RKO (cell line): ENCODE data around the gene RGS18.
"Not testable (repeated sequence)": the region's sequence is repeated elsewhere in the genome, so short reads cannot be mapped to it uniquely, and the experiment has no call there.

ENCODE experiments used
- DNase-seq: peaks from one replicate; pipeline ENCODE4 v3.0.0-alpha.2; 2016; ENCODE audit warnings: low spot score

Gene RGS18, protein sequence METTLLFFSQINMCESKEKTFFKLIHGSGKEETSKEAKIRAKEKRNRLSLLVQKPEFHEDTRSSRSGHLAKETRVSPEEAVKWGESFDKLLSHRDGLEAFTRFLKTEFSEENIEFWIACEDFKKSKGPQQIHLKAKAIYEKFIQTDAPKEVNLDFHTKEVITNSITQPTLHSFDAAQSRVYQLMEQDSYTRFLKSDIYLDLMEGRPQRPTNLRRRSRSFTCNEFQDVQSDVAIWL

DNA sequence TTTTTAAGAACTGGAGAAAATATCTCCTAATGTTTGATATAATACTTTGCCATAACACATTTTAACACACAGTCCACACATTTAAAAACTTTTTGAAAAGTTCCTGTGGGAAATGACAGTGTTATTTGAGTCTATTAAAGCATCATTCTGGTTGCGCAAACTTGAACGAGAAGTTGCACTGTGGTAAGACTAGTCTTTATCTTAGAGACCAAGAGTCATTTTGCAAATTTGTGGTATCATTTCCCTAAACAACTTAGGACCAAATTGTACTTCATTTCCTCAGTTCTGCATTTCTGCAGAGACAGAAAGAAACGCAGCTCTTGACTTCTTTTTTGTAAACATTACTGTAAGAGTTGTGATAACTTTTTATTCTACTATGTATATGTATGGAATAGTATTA, at the start of gene RGS18:
Gene RGS18 (plus strand): TSS at position 282 of the 400 bp plus-strand sequence. CDS start 176 bp downstream, outside the sequence.
- DNase-seq = no peak

DNA sequence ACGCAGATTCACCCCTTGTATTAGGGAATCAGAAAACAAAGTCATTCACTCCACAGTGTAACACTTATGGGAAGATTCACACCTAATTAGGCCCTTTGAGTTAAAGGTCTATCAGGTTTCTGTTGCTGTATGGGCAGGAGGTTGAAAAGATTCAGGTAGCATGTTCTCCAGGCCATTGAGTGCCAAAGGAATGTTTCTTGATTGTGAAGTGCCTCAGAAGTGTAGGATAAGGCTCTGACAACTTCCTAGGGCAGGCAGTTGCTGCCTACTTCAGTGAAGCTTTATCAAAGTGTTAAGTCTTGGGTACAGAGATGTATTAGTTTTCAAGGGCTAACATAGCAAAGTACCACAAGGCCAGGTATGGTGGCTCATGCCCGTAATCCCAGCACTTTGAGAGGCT, 48.7 kb upstream of the RGS18 start:
- no peak for DNase-seq

DNA sequence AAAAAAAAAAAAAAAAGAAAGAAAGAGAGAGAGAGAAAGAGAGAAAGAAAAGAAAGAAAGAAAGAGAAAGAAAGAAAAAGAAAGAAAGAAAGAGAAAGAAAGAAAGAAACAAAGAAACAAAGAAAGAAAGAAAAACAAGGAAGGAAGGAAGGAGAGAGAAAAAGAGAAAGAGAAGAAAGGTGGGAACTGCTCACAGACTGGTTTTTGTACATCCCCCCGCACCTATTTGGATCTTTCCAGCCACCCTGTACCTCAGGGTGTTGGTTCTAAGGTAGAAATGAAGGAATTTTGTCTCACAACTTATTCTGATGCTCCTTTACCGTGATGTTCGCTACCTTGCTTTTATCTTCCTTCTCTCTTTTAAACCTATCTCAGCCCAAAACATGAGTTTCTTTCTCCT, 43.3 kb upstream of the RGS18 start:
- DNase-seq = no peak

DNA sequence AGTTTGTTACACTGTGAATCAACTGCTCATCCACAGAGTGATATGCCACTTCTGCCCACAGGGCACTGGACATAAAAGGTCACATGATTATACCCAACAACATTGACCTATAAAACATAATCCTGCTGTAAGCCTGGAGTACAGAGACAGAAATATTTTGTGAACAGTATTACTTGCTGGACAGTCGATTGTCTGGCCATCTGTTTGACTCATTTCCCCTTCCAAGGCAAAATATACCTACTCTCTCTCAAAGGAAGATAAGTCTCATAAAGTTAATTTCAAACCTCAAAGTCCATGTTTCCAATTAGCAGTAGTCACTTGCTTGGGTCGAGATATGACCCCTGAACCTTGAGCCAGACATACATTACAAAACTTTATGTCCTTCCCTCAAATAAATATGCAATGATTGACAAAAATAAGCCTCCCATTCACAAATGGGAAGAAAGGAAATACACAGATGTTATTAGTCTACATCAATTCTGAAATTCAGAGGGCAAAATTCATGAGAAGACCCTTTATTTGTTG, 39.3 kb upstream of the RGS18 start:
- no peak for DNase-seq

DNA sequence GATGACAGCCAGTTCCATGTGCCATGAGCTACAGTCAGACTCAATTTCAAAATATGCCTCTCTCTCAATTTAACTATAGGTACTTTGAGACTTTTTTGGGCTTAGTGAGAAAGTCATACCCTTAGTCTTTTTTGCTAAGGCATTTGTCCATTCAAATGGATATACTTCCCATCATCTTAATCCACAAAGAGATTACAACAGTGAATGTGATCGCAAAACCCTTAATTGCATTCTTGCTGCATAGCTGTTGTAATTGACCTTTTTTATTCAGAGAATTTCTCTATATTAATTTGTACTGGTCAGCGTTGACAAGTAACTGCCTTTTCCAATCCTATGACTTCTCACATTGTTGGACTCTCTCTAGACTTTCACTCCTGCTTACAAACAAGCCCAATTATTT, 38.6 kb upstream of the RGS18 start:
- no peak for DNase-seq

DNA sequence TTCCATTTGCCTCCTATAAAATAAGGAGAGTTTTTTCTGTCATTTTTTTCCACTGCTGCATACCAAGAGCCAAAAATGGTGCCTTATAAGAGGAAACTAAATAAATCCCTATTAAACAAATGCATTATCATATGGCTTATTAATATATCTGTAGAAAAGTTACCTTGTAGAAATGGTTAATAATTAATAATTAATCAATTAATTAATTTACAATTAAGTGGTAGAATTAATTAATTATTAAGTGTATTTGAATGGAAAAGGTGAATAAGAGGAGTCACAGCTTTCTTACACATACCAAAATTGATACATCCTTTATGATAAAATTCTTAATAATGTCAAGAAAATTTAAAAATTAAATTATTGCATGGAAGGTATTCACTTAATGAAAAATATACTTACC, 35.6 kb upstream of the RGS18 start:
- DNase-seq = no peak

DNA sequence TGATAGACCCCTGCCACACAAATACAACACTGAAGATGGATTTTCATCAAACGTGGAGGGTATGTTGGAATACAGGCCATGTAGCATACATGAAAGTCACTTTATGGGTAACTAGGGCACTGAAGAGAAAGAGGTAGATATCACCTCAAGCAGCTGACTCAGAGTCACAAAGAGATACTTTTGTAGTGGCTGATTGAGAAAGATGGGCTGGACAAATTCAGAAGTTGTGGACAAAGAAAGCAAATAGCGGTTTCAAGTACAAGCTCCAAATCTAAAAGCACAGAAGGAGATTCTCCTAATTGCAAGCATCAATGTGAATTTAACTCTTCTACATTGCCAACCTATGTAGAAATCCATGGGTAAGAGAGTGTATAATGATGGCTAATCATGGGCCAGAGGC, 35.0 kb upstream of the RGS18 start:
- DNase-seq = no peak

DNA sequence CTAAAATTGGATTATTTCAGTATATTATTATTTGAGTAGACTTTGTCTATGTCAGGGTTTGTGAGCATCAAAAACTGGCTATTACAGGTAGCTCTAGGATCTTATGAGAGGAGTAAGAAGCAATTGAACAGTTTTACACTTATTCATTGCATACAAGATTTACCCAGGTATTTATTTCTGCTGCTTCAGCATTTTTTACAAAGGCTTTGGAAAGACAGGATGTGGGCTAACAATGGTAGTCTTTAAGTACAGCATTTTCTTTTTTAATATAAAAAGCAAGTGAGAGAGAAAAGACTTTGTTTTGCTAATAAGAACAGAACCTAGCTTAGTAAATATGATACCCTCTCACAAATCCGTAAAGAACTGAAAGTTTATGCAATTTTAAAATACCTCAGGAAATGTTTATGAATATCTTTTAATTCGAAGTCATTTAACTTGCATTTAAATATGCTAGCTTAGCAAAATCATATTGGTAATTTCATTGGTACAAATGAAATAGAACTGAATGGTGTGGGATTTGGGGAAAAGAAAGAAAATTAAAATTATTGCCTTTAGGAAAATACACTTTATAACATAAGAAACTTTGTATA, 32.1 kb upstream of the RGS18 start:
- no peak for DNase-seq

DNA sequence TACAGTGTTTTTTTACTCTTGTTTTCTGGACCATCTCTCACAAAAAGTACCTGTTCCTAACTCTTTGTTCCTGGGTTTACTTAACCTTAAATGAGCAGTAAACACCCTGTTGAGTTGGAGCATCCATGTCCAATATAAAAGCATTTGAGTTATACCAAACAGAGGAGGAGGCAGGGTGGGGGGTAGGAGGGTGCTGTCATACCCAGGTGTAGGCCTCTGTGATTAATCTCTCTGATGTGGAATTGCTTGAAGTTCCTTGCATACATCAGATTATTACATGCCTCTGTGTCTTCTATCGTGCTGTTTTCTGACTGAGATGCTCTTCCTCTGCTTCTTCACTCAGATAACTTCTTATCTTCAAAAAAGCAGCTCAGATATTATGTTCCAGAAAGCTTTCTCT, 28.1 kb upstream of the RGS18 start:
- DNase-seq = no peak

DNA sequence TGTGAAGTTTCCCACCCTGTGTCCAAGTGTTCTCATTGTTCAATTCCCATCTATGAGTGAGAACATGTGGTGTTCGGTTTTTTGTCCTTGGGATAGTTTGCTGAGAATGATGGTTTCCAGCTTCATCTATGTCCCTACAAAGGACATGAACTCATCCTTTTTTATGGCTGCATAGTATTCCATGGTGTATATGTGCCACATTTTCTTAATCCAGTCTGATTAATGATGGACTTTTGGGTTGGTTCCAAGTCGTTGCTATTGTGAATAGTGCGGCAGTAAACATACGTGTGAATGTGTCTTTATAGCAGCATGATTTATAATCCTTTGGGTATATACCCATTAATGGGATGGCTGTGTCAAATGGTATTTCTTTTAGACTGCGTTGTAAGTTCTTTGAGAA, 27.4 kb upstream of the RGS18 start:
- not testable (repeated sequence) for DNase-seq

DNA sequence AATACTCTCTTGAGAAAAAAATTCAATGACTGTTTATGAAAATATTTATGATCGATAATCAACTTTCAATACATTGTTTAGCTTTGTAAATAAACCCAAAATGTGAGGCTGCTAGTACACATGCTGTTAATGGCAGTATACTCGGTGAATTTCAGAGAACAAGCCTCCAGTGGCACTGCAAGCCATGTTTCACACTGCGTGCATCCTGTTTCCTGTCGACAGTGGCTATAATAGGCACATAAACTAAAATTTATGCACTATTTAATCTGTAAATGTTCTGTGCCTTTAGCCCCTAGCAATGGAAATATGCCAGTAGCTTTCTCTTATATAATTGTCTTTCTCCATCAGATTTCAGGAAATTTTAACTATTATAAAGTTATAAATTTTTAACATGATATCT, 26.3 kb upstream of the RGS18 start:
- no peak for DNase-seq

DNA sequence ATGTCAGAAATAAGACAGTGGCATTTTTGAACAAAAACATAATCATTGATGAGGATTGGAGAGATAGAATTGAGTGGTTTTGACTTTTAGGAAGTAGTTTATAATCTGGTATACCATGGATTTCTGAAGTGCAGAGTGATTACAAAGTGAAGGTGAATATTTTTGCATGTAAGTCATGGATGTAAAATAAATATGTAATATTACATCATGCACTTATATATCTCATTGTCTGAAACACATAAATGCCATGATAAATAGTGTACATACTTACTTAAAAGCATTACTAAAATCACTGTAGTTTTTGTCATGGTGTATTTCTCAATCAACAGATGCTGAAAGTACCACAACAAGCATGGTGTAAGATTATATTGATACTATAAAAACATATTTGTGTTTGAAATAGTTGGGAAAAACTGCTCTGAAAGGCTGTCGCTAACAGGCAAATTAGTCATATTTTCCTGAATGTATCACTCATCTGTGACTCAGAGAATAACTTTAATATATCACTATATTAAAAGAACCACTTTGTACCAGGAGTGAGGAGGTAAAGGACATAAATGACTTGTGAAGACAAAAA, 24.8 kb upstream of the RGS18 start:
- peak; percentile 59 for DNase-seq

DNA sequence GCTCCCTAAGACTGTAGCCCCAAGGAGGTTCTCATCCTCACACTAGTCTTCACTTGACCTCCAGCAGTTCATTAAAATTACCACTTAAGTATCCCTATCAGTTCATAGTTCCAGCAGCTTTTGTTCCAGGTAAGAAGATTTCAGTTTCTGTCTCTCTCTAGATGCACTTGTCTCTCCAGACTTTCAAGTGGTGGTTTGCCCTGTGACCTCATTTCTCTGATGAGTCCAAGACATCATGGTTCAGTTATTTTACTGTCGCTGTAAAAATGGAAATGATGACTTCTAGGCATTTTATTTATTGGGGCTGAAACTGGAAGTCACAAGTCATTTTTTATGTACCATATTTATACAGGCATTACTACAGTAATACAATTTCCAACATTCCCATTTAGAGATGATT, 17.9 kb upstream of the RGS18 start:
- DNase-seq = no peak

DNA sequence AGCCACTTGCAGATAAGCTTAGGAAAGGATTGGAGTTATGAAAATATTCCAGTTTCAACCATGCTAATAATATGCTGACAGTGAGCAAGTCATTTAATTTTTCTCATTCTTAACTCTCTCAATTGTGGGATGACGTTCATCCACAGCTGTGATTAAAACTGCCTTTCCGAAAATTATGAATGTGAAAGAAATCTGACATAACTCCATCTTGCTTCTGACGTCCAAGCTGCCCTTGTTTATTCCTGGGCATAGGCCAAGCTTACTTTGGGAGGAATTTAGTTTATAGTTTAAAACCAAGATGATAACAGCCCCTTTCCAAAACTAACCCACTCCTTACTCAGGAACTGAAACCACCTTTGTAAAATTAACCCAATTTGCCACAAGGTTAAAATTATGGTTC, 11.0 kb upstream of the RGS18 start:
- no peak for DNase-seq

DNA sequence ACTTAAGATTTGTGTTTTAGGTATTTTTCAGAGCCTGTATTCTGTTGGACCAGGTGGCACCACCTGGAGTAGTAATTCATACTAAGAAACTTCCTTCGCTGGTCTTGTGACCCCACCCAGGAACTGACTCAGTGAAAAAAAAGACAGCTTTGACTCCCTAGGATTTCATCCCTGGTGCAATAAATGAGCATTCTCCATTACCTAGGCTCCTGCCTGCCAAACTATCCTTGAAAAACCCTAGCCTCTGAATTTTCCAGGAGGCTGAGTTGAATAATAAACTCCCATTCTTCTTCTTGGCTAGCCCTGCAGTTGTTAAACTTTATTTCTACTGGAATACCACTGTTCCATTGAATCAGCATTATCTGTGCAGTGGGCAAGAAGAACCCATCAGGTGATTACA, 10.6 kb upstream of the RGS18 start:
- no peak for DNase-seq

DNA sequence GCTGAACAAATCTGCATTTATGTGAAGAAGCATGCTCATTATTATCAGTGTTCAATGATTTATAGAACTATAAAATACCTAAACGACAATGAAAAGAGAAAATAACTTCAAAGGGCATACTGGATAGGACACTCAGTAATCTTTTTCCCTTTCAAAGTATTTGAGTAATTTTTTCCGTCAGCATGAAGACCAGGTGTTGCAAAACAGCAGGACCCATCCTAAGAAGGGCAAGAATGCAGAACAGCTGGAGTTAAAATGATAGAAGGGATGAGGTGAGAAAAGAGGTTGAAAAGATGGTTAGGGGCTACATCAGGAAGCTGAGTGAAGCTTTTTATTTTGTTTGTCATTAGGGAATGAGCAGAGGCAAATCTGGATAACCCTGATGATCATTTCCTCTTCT, 7.1 kb upstream of the RGS18 start:
- no peak for DNase-seq

DNA sequence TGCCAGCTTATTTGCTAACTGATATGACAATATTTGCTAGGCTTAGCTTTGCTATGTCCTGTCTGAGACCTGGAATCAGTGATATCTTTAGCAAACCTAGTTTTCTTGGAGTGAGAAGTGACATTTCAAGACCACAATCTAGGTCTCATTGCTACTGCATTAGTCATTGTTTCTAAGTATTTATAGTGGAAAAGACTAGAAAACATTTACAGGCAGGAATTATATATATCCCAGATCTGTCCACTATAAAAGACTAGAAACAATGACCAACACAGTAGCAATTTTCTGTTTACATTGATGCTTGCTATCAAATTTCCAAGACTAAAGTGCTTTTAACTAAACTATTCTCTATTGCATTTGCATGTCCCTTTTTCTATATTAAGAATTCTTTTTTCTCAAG, 5.0 kb upstream of the RGS18 start:
- peak; percentile 11 for DNase-seq

DNA sequence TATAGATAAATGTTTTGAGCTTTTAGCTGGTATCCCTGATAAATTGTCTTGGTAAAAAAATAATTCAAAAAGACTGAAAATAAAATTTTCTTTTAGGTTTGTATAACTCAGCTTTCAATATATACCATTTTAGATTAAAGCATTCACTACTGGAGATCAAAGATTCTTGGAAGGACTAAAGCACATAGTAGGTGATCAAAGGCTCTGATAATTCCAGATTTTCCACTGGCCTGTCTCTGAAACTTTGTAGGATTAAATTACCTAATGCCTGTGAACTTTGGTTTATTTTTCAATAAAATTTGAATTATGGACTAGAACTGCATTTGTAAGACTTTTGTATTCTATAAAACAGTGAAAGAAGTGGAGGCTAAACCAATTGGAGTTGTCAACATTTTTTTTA, 1.2 kb upstream of the RGS18 start:
- no peak for DNase-seq

DNA sequence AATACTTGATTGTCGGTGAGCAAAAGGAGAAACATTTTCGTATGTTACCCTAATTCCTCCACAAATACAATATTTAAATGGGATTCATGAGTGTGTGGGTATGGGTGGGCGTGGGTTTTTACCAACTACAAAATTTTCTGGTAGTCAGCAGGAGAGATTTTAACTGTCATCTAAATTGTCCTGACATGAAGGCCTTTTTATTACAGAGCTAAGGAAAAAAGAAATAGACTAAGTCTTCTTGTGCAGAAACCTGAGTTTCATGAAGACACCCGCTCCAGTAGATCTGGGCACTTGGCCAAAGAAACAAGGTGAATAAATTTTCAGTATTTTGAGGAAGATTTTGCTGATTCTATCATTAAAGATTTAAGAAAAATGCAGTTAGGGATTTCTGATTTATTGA, 752 bp downstream of the RGS18 start:
- no peak for DNase-seq

DNA sequence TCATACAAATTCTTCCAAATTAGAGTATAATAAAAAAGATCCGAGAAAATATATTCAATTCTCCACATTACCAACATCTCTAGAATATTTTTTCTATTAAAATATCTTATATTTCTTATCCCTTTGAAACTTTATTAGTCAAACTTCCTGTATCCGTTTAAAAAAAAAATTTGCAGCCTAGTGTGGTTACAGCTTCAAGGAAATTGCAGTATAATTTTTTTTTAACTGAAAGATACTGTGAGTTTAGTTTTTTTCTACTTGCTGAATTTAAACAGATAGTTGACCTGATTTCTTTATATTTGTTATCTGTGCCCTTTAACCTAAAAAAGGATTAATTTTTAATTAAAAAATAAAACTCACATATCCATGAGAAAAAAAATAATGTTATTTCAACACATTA, 1.5 kb downstream of the RGS18 start:
- no peak for DNase-seq

DNA sequence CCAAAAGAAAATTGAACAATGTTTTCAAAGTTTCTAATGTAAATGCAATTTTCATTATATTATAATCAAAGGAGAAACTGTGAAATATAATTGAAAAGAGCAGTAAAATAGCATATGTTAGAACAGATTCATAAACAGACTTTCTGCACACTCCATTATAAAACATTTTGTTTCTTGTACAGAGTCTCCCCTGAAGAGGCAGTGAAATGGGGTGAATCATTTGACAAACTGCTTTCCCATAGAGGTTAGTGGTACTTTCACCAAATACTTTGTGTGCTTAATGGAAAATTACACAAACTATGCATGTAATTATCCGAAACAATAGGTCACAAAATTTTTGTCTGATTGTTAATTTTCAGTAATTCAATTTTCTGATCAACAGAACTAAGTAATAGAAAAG, 1.9 kb downstream of the RGS18 start:
- peak; percentile 11 for DNase-seq

DNA sequence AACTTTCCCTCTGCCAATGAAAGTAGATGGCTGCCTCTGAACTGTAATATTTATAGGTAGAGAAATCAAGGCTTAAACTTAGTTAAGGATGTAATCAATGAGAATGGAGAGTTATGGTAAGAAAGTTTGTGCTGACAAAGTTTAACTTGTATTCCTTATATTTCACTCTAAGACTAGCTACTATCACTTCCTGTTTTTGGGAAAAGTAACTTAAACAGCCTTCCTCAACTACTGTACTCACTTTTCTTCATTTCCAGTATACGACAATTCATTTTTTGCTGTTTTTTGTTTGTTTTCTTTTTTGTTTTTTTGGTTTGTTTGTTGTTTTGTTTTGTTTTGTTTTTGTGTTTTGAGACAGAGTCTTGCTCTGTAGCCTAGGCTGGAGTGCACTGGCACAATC, 3.7 kb downstream of the RGS18 start:
- DNase-seq = no peak

DNA sequence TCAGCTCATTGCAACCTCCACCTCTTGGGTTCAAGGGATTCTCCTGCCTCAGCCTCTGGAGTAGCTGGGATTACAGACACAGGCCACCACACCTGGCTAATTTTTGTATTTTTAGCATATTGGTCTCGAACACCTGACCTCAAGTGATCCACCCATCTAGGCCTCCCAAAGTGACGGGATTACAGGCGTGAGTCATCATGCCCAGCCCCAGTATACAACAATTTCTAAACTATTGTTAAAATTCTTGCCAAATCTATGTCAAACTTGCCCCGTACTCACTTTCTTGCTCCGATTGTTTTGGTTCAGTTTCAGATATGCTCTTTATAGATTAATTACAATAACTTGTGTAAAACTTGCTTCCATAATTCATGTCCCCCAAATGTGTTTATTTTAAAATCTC, 4.1 kb downstream of the RGS18 start:
- DNase-seq = no peak

DNA sequence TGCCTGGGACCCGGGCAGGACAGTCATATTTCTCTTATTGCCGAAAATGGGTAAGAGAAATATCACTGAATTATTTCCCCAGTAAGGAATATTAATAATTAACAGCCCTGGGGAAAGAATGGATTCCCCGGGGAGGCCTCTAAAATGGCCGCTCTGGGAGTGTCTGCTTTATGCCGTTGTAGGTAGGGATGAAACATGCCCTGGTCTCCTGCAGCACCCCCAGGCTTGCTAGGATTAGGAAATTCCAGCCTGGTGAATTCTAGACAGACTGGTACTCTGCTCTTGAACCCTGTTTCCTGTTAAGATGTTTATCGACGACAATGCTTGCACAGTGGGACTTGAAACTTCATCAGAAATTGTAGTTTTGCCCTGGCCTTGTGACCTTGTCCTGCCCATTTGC, 6.7 kb downstream of the RGS18 start:
- DNase-seq = not testable (repeated sequence)
